T-helper 1 cell treated with Interleukin-12 subunit alpha and Interleukin-12 subunit beta and Interleukin-4 antibody, amounts not matched to agents 30 μg/mL and 1 μg/mL, for 36 hours (primary cell): ENCODE results near the gene PHYHIPL.
"Not testable (repeated sequence)": the region's sequence is repeated elsewhere in the genome, so short reads cannot be mapped to it uniquely, and the experiment has no call there.

Source experiments
- H3K27ac Mint-ChIP-seq: one replicate; pipeline ENCODE4 v1.8.0; 2021; ENCODE audit warnings: mild to moderate bottlenecking, mixed read lengths
- H3K27me3 Mint-ChIP-seq: one replicate; pipeline ENCODE4 v1.8.0; 2021; ENCODE audit warnings: low read depth, mixed read lengths
- H3K36me3 Mint-ChIP-seq: one replicate; pipeline ENCODE4 v1.8.0; 2021; ENCODE audit warnings: low read depth, mixed read lengths
- H3K4me1 Mint-ChIP-seq: one replicate; pipeline ENCODE4 v1.8.0; 2021; ENCODE audit warnings: low read depth, mixed read lengths
- H3K4me3 Mint-ChIP-seq: one replicate; pipeline ENCODE4 v1.8.0; 2021; ENCODE audit warnings: mild to moderate bottlenecking, moderate library complexity, mixed read lengths
- H3K9me3 Mint-ChIP-seq: one replicate; pipeline ENCODE4 v1.8.0; 2021; ENCODE audit warnings: mixed read lengths

The PHYHIPL gene

DNA sequence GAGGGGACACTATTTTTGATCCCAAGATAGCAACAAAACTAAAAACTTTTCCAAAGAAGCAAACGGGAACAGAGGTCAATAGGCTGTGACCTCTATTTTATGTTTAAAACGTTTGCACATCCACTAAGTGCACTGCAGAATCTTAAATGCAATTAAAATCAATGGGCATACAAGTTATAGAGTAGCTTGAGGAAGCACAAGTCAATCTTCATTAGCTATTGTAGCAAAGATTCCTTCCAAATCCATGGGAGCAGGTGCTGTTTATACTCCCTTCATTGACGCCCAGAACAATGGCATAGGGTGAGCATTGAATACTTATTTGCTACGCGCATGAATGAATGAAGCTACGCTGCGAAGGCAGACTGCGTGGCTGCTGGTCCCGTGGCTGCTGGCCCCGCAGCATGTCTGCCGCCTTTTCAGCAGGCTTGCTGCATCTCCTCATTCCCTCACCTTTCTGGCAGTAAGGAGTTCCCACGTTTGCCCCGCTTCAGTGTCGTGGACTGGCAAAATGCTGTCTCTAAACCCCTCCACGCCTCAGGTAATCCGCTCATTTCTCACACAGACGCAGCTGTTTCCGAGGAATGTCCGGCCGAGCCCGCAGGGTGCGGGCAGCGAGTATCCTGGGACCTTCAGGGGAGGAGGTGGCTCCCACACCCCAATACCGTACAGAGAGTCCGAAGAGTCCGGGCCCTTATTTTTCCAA lies 754 bp upstream of the PHYHIPL start:
- Mint-ChIP-seq H3K27ac (no peak overlapping the region), H3K4me1 (peaks cover 4% of the 10 kb centered on the region), H3K27me3 (peaks cover 28% of the 10 kb centered on the region), H3K9me3 (no peaks in the 10 kb centered on the region), H3K36me3 (no peaks in the 10 kb centered on the region), H3K4me3 (no peak overlapping the region)

GRCh38 chr10:59177031-59177797 lies 771 bp downstream of the PHYHIPL start:
- Mint-ChIP-seq H3K9me3 (no peaks in the 10 kb centered on the region), H3K27me3 (peaks cover 28% of the 10 kb centered on the region), H3K36me3 (no peaks in the 10 kb centered on the region), H3K4me3 (no peak overlapping the region), H3K4me1 (peaks cover 4% of the 10 kb centered on the region), H3K27ac (no peak overlapping the region)

- no peaks in the 10 kb centered on the region for H3K36me3 Mint-ChIP-seq
- peaks cover 4% of the 10 kb centered on the region for H3K4me1 Mint-ChIP-seq
- H3K27me3 Mint-ChIP-seq: peaks cover 28% of the 10 kb centered on the region
- no peaks in the 10 kb centered on the region for H3K9me3 Mint-ChIP-seq
- H3K27ac Mint-ChIP-seq: no peak overlapping the region
- H3K4me3 Mint-ChIP-seq: no peak overlapping the region
These were observed 1.4 kb downstream of the PHYHIPL start for GRCh38 chr10:59177836-59178235.

- no peaks in the 10 kb centered on the region for H3K36me3 Mint-ChIP-seq
- peaks cover 4% of the 10 kb centered on the region for H3K4me1 Mint-ChIP-seq
- H3K27ac Mint-ChIP-seq: no peak overlapping the region
- no peak overlapping the region for H3K4me3 Mint-ChIP-seq
- H3K27me3 Mint-ChIP-seq: peaks cover 28% of the 10 kb centered on the region
- H3K9me3 Mint-ChIP-seq: peaks cover under 1% of the 10 kb centered on the region
These were observed 2.6 kb downstream of the PHYHIPL start for GRCh38 chr10:59179068-59179467.

DNA sequence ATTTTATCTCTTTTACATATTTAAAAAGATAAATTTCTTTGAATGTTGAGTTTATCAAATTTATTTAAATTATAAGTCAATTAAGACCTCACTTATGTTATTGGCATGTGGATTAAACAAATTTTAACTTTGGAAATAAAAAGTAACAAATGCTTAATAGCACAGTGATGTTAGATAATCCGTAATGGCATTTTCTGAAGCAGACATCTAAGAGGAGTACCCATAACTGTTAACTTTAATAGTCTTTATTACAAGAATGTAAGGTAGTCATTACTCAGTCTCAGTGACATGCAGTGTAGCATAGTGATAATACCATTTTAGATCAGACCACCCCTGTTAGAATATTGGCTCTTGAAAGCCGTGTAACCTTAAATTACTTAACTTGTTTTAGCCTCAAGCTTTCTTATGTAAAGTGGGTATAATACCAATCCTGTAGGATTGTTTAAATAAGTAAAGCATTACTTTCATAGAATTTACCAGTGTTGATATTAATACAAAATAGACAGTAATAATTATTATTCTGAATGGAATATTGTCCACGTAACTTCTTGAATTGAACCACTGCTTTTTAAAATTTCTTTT lies 4.3 kb downstream of the PHYHIPL start:
- peaks cover 17% of the 10 kb centered on the region for H3K27me3 Mint-ChIP-seq
- H3K27ac Mint-ChIP-seq: no peak overlapping the region
- H3K9me3 Mint-ChIP-seq: peaks cover 4% of the 10 kb centered on the region
- H3K4me1 Mint-ChIP-seq: peaks cover 4% of the 10 kb centered on the region
- H3K36me3 Mint-ChIP-seq: no peaks in the 10 kb centered on the region
- H3K4me3 Mint-ChIP-seq: no peak overlapping the region

DNA sequence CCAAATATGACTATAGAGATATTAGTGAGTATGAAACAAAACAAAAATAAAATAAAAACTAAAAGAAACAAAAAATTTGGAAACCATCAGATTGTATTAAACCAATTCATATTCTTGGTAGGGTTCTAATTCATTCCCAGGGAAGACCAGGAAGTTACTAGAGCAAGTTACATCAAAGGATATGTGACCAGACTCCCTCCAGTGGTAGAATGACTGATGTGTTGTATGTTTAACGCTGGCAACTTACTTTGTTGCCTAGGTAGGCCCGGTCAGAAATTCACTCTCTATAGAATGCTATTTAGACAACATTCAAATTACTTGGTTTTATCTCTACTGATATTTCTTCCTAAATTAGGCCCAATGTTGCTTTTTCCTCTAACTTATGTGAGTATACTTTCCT lies 5.2 kb downstream of the PHYHIPL start:
- Mint-ChIP-seq H3K4me3 (no peak overlapping the region), H3K4me1 (peaks cover 4% of the 10 kb centered on the region), H3K27ac (no peak overlapping the region), H3K36me3 (no peaks in the 10 kb centered on the region), H3K9me3 (peaks cover 4% of the 10 kb centered on the region), H3K27me3 (peaks cover 12% of the 10 kb centered on the region)

DNA sequence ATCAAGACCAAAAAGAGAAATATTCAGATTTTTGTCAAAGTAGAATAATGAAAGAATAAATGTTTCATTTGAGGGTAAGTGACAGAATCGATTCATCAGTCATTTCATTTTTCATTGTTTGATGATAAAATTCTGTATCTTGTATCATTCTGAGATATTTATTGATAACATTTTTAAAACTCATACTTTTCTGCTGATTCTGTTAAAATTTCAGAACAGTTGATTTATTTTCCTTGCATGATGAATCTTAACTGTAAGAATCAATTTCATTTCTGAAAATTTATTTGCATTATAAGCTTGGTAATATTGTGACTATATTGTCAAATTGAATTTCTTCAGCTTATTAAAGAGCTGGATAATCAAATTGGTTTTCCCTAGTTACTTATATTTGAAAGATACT lies 13.9 kb downstream of the PHYHIPL start:
- no peak overlapping the region for H3K4me3 Mint-ChIP-seq
- peaks cover 5% of the 10 kb centered on the region for H3K9me3 Mint-ChIP-seq
- no peaks in the 10 kb centered on the region for H3K4me1 Mint-ChIP-seq
- H3K27me3 Mint-ChIP-seq: no peaks in the 10 kb centered on the region
- H3K27ac Mint-ChIP-seq: no peak overlapping the region
- no peaks in the 10 kb centered on the region for H3K36me3 Mint-ChIP-seq

GRCh38 chr10:59206204-59206720 lies 29.8 kb downstream of the PHYHIPL start:
- H3K27me3 Mint-ChIP-seq: no peaks in the 10 kb centered on the region
- no peak overlapping the region for H3K27ac Mint-ChIP-seq
- H3K36me3 Mint-ChIP-seq: no peaks in the 10 kb centered on the region
- no peaks in the 10 kb centered on the region for H3K4me1 Mint-ChIP-seq
- H3K4me3 Mint-ChIP-seq: no peak overlapping the region
- H3K9me3 Mint-ChIP-seq: peaks cover 9% of the 10 kb centered on the region

DNA sequence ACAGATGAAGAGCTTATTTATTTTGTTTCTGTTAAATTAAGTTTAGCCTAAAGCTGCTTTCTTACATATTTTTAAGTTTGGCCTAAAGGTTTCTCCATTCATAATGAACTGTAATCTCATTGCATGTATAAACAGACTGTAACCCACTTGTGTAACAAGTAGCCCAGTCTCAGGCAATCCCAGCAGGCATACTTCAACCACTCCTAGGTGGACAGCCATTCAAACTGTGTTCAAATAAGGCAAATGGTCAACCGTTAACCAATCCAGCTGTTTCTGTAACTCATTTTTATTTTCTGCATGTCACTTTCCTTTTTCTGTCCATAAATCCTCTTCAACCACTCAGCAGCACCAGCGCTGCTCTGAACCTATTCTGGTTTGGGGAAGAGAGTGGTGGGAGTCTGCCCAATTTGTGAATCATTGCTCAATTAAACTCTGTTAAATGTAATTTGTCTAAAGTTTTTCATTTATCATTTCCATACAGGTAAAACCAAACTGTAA lies 35.9 kb downstream of the PHYHIPL start:
- no peaks in the 10 kb centered on the region for H3K27me3 Mint-ChIP-seq
- no peaks in the 10 kb centered on the region for H3K4me1 Mint-ChIP-seq
- no peak overlapping the region for H3K27ac Mint-ChIP-seq
- no peaks in the 10 kb centered on the region for H3K36me3 Mint-ChIP-seq
- peaks cover 4% of the 10 kb centered on the region for H3K9me3 Mint-ChIP-seq
- no peak overlapping the region for H3K4me3 Mint-ChIP-seq

DNA sequence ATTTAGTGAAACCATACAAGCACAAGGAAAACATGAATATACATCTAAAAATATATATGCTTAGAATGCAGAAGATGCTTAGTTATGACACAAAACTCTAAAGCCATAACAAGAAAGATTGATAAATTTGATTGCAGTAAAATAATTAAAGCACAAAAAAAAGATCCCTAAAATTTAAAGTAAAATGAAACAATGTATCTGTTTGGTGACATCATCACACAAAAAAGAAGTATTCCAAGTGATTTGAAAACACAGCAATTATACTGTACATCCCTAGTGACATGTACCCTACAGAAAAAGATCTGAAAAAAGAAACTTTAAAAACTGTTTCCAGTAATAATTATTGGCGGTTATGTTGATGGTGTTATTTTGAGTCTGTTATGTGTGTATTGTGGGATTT lies 37.7 kb downstream of the PHYHIPL start:
- Mint-ChIP-seq H3K9me3 (no peaks in the 10 kb centered on the region), H3K27ac (no peak overlapping the region), H3K27me3 (no peaks in the 10 kb centered on the region), H3K4me3 (no peak overlapping the region), H3K4me1 (no peaks in the 10 kb centered on the region), H3K36me3 (no peaks in the 10 kb centered on the region)

DNA sequence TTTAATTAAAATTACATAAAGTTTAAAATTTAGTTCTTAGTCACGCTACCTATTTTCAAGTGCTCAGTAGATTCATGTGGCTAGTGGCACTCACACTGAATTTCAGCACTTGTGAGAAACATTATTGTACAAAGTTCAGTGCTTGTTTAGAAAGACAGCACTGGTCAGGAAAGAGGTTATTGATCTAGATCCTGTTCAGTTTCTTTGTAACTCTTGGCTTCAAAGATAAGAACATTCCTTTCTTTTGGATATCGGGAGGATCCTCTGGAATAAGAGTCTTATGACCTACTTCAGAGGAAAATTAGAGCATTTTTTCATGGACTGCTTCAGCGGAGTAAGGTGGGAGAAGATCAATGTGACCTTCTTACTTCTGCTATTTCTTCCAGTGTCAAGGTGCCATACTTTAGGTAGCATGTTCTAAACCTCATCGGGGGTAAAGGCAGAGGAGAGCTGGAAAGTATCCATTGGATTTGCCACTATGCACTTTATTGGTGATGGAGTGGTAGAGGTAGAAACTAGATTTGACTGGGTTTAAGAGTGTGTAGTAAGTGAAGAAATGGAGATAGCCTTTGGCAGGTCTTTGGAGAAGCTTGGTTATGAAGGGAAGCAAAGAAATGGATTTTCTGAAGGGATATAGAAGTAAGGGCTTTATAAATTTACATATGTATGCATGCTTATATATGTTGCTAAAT lies 39.9 kb downstream of the PHYHIPL start:
- no peaks in the 10 kb centered on the region for H3K27me3 Mint-ChIP-seq
- no peak overlapping the region for H3K4me3 Mint-ChIP-seq
- no peaks in the 10 kb centered on the region for H3K9me3 Mint-ChIP-seq
- H3K36me3 Mint-ChIP-seq: no peaks in the 10 kb centered on the region
- H3K4me1 Mint-ChIP-seq: no peaks in the 10 kb centered on the region
- H3K27ac Mint-ChIP-seq: no peak overlapping the region

- Mint-ChIP-seq H3K27me3 (no peaks in the 10 kb centered on the region), H3K27ac (no peak overlapping the region), H3K9me3 (no peaks in the 10 kb centered on the region), H3K4me1 (no peaks in the 10 kb centered on the region), H3K36me3 (no peaks in the 10 kb centered on the region), H3K4me3 (no peak overlapping the region)
These were observed 46.3 kb downstream of the PHYHIPL start for GRCh38 chr10:59222788-59223187.

DNA sequence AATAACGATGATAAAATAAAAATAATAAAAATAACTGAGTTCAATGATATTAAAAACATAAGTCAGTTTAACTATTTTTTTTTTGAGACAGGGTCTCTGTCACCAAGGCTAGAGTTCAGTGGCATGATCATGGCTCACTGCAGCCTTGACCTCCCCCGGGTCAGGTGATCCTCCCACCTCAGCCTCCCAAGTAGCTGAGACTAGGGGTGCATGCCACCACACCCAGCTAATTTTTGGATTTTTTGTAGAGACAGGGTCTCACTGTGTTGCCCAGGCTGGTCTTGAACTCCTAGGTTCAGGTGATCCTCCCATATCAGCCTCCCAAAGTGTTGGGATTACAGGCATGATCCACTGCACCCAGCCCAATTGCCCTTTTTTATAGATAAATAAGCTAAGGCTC lies 47.2 kb downstream of the PHYHIPL start:
- not testable (repeated sequence) for H3K4me1 Mint-ChIP-seq, H3K27ac Mint-ChIP-seq, H3K4me3 Mint-ChIP-seq, H3K9me3 Mint-ChIP-seq, H3K27me3 Mint-ChIP-seq, H3K36me3 Mint-ChIP-seq

- H3K27me3 Mint-ChIP-seq: no peaks in the 10 kb centered on the region
- H3K27ac Mint-ChIP-seq: no peak overlapping the region
- H3K4me3 Mint-ChIP-seq: no peak overlapping the region
- H3K4me1 Mint-ChIP-seq: no peaks in the 10 kb centered on the region
- H3K9me3 Mint-ChIP-seq: no peaks in the 10 kb centered on the region
- no peaks in the 10 kb centered on the region for H3K36me3 Mint-ChIP-seq
These were observed 48.8 kb downstream of the PHYHIPL start for GRCh38 chr10:59225211-59225610.
